Activated CD4-positive, alpha-beta T cell treated with anti-CD3 and anti-CD28 coated beads, Interleukin-2, amount 50 U/mL, for 16 hours (primary cell): ENCODE data around the gene IRF8.
"Not testable (repeated sequence)": the region's sequence is repeated elsewhere in the genome, so short reads cannot be mapped to it uniquely, and the experiment has no call there.

Experiments used
- DNase-seq: peaks from one replicate; pipeline ENCODE4 v3.0.0-alpha.2; 2020

The IRF8 gene

GRCh38 chr16:85897382-85897781 is 1.6 kb upstream of the IRF8 start:
- peak; percentile 28 for DNase-seq

- no peak for DNase-seq
These were observed 482 bp downstream of the IRF8 start for GRCh38 chr16:85899444-85899843.

GRCh38 chr16:85900027-85900792 is 1.2 kb downstream of the IRF8 start:
- no peak for DNase-seq

- no peak for DNase-seq
These were observed 2.1 kb downstream of the IRF8 start for GRCh38 chr16:85901110-85901509.

GRCh38 chr16:85901773-85902365 is 2.9 kb downstream of the IRF8 start:
- DNase-seq: no peak

- peak; percentile 71 for DNase-seq
These were observed 3.6 kb downstream of the IRF8 start for GRCh38 chr16:85902366-85903155.

- no peak for DNase-seq
These were observed 4.6 kb downstream of the IRF8 start for GRCh38 chr16:85903559-85903958.

- DNase-seq: no peak
These were observed 6.4 kb downstream of the IRF8 start for GRCh38 chr16:85905110-85906095.

- no peak for DNase-seq
These were observed 7.4 kb downstream of the IRF8 start for GRCh38 chr16:85906349-85906748.

GRCh38 chr16:85907231-85907630 is 8.3 kb downstream of the IRF8 start:
- DNase-seq: not testable (repeated sequence)

- DNase-seq: no peak
These were observed 9.5 kb downstream of the IRF8 start for GRCh38 chr16:85908444-85908843.

- no peak for DNase-seq
These were observed 10.1 kb downstream of the IRF8 start for GRCh38 chr16:85908889-85909589.

- no peak for DNase-seq
These were observed 11.2 kb downstream of the IRF8 start for GRCh38 chr16:85909932-85910853.

- DNase-seq: no peak
These were observed 11.9 kb downstream of the IRF8 start for GRCh38 chr16:85910854-85911247.

- DNase-seq: no peak
These were observed 12.4 kb downstream of the IRF8 start for GRCh38 chr16:85911251-85911930.

- DNase-seq: no peak
These were observed 13.4 kb downstream of the IRF8 start for GRCh38 chr16:85912211-85912974.

- DNase-seq: no peak
These were observed 14.2 kb downstream of the IRF8 start for GRCh38 chr16:85913141-85913601.

GRCh38 chr16:85913688-85914422 is 14.9 kb downstream of the IRF8 start:
- DNase-seq: no peak

- DNase-seq: no peak
These were observed 15.4 kb downstream of the IRF8 start for GRCh38 chr16:85914423-85914794.
